Activated T-helper 17 cell treated with anti-CD3 and anti-CD28 coated beads, Interleukin-2, amount 50 U/mL, for 72 hours (primary cell): Measurements from ENCODE around the gene CAPS. TPM values are rescaled to one million over a fixed set of nuclear protein-coding genes. Genes with fewer than 3 reads are reported as not detected.

Experiments
- ATAC-seq: fragments of 150-1000 bp; cut with Tn5 transposase; replicated peaks from 2 replicates; pipeline ENCODE4 v1.10.0; 2021; ENCODE audit warnings: mild to moderate bottlenecking, moderate library complexity
- H3K27ac Mint-ChIP-seq: one replicate; pipeline ENCODE4 v1.8.0; 2022; ENCODE audit warnings: mixed read lengths
- H3K27me3 Mint-ChIP-seq: one replicate; pipeline ENCODE4 v1.8.0; 2022; ENCODE audit warnings: mixed read lengths
- H3K36me3 Mint-ChIP-seq: one replicate; pipeline ENCODE4 v1.8.0; 2022; ENCODE audit warnings: low read depth, mild to moderate bottlenecking, mixed read lengths
- H3K4me1 Mint-ChIP-seq: one replicate; pipeline ENCODE4 v1.8.0; 2022; ENCODE audit warnings: mixed read lengths
- H3K4me3 Mint-ChIP-seq: one replicate; pipeline ENCODE4 v1.8.0; 2022; ENCODE audit warnings: mild to moderate bottlenecking, mixed read lengths
- H3K9me3 Mint-ChIP-seq: one replicate; pipeline ENCODE4 v1.8.0; 2022; ENCODE audit warnings: mixed read lengths
- total RNA-seq, 2 donors: library from RNA; stranded (reverse); gene quantifications; one replicate each; pipeline ENCODE4 v1.2.3, GENCODE V29; 2022

Gene CAPS
- total RNA-seq, 2 donors from 2014 or later: 3.8 to 5.1 TPM

DNA sequence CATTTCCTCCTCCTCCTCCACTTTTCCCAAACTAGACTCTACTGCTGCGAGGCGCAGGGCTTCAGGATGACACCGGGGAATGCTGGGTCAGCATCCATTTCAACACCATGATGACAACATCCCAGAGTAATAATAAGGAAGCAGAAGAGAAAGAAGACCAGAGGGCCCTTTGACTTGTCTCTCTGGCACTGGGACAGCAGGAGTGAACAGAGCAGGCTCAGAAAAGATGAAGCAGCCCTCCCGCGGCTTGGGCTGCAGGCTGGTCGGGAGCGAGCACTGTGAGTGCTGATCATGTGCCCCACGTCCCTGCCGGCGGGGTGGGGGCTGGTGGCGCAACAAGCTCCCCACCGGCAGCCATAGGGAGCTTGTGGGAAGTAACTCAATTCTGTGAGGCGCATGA, 33.4 kb downstream of the CAPS start:
- H3K4me1 Mint-ChIP-seq: peaks cover 48% of the 10 kb centered on the region
- ATAC-seq: no peak
- peak overlapping the region; percentile 79 for H3K4me3 Mint-ChIP-seq
- no peaks in the 10 kb centered on the region for H3K27me3 Mint-ChIP-seq
- peak overlapping the region; percentile 94 for H3K27ac Mint-ChIP-seq
- peaks cover 61% of the 10 kb centered on the region for H3K36me3 Mint-ChIP-seq
- no peaks in the 10 kb centered on the region for H3K9me3 Mint-ChIP-seq

DNA sequence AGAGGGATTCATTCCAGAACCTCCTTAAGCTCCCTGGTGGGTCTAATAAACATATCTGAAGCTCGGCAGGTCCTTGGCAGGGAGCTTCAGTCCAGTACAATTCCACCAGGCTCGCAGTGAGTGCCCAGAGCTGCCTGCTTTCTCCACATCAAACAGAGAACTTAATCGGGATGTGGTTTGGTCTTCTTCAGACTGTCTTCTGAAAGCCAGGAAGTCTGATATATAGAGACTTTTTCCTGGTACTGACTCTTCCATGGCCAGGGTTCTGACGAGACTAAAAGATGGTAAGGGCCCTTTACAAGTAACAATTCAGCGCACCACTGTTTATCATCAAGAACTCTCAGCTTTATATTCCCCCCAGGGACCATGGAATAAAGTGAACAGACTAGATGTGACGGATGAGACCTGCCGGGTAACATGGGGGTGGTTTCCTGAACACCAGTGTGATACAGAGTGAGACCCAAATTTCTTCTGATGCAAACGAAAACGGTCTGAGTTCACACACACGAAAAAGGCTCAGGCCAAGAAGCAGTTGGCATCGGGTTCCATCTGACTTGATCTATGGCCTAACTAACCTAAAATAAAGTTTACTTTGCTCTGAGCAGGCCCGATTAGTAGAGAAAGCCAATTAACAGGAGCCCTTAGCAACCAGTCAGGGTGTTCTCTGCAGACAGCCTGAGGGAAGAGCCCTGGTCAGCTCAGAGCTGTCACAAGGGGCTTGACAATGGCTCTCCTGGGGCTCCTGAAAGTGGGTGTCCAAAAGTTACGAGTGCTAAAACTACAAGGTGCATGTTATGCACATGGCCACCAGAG, 34.9 kb downstream of the CAPS start:
- Mint-ChIP-seq H3K27ac (peak overlapping the region; percentile 94), H3K27me3 (no peaks in the 10 kb centered on the region), H3K36me3 (peaks cover 63% of the 10 kb centered on the region), H3K4me1 (peaks cover 60% of the 10 kb centered on the region), H3K4me3 (peak overlapping the region; percentile 79), H3K9me3 (no peaks in the 10 kb centered on the region)
- ATAC-seq: peak; percentile 56

DNA sequence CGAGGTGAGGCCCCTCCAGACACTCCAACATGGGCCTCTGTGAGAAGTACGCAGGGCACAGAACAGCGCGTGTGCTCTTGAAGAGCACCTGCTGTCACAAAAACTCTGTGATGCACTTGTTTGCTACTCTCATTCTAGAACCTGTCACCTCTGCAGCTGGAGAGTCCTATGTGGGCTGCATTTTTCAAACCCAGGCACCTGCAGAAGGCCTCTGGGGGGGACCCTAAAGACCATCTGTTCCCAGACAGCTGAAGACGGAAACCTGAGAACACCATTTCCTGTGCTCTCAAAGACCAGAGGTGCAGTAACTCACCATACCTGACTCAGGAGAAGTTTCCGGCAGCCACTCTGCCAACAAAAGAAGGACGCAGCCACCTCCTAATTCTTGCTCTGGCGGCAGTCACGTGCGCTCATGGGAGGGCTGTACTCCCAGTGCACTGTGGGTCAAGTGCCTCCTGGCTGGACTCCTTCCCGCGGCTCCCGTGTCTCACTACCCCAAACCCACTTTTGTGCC, 35.8 kb downstream of the CAPS start:
- peak; percentile 53 for ATAC-seq
- Mint-ChIP-seq H3K27me3 (no peaks in the 10 kb centered on the region), H3K4me3 (peak overlapping the region; percentile 79), H3K4me1 (peaks cover 66% of the 10 kb centered on the region), H3K9me3 (no peaks in the 10 kb centered on the region), H3K36me3 (peaks cover 69% of the 10 kb centered on the region), H3K27ac (peak overlapping the region; percentile 94)

DNA sequence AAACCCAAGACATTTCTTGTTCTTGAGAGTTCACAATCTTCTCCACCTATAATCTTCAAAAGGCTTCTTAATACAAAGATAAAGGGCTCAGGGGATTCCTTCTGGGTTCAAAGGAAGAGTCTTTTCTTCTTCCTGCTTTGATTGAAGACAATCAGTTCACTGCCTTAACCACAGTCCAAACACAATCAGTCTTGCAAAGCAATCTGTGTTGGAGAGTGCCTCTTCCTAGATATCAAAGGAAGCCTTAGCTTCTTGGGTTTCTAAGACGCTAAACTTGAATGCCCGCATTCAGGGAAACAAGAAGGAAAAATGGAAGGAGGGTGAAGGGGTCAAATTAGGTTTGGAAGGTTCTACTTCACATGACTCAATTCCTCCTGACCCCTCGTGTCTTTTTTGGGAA, 36.7 kb downstream of the CAPS start:
- Mint-ChIP-seq H3K9me3 (no peaks in the 10 kb centered on the region), H3K27ac (peak overlapping the region; percentile 94), H3K4me3 (peak overlapping the region; percentile 79), H3K27me3 (no peaks in the 10 kb centered on the region), H3K36me3 (peaks cover 63% of the 10 kb centered on the region), H3K4me1 (peaks cover 60% of the 10 kb centered on the region)
- ATAC-seq: no peak

DNA sequence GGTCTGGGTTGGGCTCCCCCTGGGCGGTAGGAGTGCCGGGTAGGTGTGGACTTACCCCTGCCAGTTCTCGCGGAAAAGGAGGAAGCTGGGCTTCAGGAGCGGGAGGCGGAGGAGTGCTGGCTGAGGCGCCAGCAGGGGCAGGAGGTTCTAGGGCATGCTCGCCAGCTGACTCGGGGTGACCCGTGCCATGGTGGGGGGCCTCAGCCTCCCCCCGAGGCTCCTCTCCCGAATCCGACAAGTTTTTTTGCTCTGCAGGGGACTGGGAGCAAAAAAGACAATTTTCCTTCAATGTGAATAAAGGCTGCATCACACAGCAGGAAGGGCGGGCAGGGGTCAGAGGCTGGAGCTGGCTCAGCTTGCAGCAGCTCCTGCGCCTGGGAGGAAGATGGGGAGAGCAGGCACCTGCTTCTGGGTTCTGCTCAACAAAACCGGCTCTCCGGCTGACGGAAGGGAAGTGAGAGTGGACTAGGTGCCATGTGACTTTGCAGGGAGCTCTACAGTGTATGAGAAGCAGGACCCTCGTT, 37.3 kb downstream of the CAPS start:
- ATAC-seq: no peak
- H3K27ac Mint-ChIP-seq: peak overlapping the region; percentile 94
- peaks cover 58% of the 10 kb centered on the region for H3K36me3 Mint-ChIP-seq
- H3K4me3 Mint-ChIP-seq: peak overlapping the region; percentile 79
- H3K4me1 Mint-ChIP-seq: peaks cover 64% of the 10 kb centered on the region
- no peaks in the 10 kb centered on the region for H3K27me3 Mint-ChIP-seq
- H3K9me3 Mint-ChIP-seq: no peaks in the 10 kb centered on the region

DNA sequence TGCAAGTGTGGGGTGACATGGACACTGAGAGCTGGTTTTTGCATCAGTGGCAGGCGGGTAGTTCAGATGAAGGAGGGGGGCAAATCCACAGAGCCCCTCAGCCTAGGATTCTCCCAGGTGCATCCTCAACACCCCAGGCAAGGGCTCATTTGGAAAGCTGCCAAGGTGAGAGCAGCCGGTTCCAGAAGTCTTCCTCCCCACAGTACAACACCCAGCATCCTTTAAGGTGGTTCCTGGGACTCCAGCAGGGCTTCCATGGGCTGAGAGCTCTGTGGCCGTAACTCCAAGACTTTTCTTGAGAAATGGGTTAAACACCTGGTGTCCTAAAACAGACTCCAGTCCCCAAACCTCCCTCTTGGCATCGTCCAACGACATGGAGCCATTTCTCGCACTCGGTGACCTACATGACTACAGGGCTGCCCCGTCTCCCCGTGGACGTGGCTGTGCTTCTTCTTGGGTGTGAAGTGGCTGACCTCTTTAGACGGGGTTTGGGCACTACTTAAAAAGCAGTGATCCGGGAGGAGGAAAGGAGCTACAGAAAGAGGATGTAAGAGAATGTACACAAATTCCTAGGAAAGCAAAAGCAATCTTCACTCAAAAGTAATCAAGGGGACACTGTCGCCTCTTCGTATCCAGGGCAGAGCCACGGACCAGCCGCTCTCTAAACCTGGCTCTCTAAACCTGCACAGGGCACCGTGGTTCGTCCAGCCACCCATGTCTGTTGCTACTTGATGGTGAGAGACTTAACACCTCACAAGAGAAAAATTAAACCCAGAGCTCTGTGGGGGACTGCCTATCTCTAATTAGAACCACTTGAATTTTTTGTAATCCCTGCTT, 38.4 kb downstream of the CAPS start:
- Mint-ChIP-seq H3K27ac (peak overlapping the region; percentile 94), H3K9me3 (no peaks in the 10 kb centered on the region), H3K36me3 (peaks cover 63% of the 10 kb centered on the region), H3K4me3 (peak overlapping the region; percentile 84), H3K4me1 (peaks cover 65% of the 10 kb centered on the region), H3K27me3 (no peaks in the 10 kb centered on the region)
- ATAC-seq: no peak

DNA sequence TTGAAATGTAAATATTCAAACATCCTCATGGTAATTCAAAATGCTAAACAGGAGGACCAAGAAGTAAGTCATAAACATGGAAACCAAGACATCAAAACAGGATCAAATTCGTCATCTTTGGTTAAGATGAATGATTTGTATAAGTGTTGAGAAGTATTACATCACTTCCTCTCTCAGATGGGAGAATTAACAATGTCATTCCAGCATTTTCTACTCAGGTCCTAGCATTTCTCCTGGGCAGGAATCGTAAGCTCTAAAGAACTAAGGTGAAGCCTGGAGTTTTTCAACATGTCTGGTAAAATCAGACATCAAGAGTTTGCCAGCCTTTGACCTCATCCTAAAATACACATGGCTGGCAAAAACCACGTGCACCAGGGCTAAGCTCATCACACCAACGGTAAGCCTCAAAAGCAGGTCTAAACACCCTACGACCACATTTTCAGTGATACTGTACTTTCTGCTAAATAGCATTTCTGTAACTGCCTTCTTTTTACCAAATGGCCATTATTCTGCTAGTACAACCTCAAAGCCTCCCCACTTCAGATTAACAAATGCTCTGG, 39.1 kb downstream of the CAPS start:
- ATAC-seq: peak; percentile 36
- H3K27me3 Mint-ChIP-seq: no peaks in the 10 kb centered on the region
- H3K27ac Mint-ChIP-seq: peak overlapping the region; percentile 94
- no peaks in the 10 kb centered on the region for H3K9me3 Mint-ChIP-seq
- peaks cover 63% of the 10 kb centered on the region for H3K4me1 Mint-ChIP-seq
- H3K36me3 Mint-ChIP-seq: peaks cover 60% of the 10 kb centered on the region
- H3K4me3 Mint-ChIP-seq: peak overlapping the region; percentile 84

DNA sequence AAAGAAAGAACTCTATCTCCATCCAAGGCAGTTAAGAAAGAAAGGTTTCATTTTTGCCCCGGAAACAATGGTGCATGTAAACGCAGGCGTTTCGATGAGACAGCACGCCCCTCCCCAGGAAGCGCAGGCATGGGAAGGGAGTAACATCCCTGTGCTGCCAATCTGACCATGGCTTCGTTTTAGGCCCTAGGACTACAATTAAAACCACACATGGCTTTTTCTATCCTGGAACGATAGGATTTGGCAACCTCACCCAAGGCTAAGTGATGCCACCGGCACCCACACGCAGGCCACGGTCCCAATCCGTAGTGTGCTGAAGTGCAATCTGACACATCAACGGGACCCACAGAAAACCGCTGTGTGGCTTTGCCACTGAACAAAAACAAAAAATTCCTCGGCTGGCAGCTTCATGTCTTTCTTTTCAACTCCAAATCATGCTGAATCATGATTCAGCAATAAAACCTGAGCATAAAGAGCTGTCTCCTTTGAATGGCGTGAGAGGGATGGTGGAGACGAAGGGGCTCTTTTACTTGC, 39.7 kb downstream of the CAPS start:
- Mint-ChIP-seq H3K4me1 (peaks cover 61% of the 10 kb centered on the region), H3K4me3 (peak overlapping the region; percentile 84), H3K36me3 (peaks cover 57% of the 10 kb centered on the region), H3K27me3 (no peaks in the 10 kb centered on the region), H3K27ac (peak overlapping the region; percentile 94), H3K9me3 (no peaks in the 10 kb centered on the region)
- ATAC-seq: peak; percentile 66

DNA sequence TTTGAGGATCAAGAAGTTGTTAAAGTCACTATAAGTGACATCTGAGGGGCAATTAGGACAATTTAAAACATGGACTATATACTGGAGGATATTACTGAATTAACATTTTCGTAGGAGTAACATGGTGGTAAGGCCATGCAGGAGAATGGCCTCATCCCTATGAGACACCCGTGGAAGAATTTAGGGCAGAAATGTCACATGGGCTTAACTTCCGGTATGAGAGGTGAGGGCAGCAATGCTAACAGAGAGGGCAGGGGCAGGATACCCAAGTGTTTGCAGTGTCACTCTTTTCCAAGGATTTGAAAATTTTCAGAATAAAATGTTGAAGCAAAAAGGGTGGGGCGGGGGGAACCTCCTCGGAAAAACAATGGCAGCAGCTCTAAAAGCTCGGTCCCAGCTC, 40.2 kb downstream of the CAPS start:
- Mint-ChIP-seq H3K9me3 (no peaks in the 10 kb centered on the region), H3K4me3 (peak overlapping the region; percentile 84), H3K27ac (peak overlapping the region; percentile 94), H3K27me3 (no peaks in the 10 kb centered on the region), H3K4me1 (peaks cover 56% of the 10 kb centered on the region), H3K36me3 (peaks cover 52% of the 10 kb centered on the region)
- no peak for ATAC-seq

- peak overlapping the region; percentile 94 for H3K27ac Mint-ChIP-seq
- peaks cover 40% of the 10 kb centered on the region for H3K36me3 Mint-ChIP-seq
- ATAC-seq: no peak
- peaks cover 48% of the 10 kb centered on the region for H3K4me1 Mint-ChIP-seq
- peak overlapping the region; percentile 84 for H3K4me3 Mint-ChIP-seq
- H3K27me3 Mint-ChIP-seq: no peaks in the 10 kb centered on the region
- H3K9me3 Mint-ChIP-seq: no peaks in the 10 kb centered on the region
Measured at GRCh38 chr19:5955636-5955935, 41.5 kb downstream of the CAPS start.

DNA sequence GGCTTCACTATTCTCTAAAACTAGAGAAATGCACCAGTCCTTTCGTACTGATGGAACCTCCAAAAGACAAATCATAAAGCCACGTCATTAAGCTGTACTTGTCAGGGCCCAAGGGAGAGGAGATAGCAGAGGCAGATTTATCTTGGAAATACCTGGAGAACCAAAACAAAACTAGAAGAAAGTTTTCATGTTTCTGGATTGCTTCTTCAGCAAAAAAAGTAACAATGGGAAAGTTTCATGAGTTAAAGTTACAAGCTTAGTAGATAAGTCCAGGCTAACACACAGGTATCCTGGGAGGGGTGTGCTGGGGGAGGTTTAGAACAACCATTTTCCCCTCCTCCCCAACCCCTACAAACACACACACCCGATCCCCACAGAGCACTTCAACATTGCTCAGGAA, 42.3 kb downstream of the CAPS start:
- Mint-ChIP-seq H3K36me3 (peaks cover 33% of the 10 kb centered on the region), H3K4me3 (no peak overlapping the region), H3K27me3 (no peaks in the 10 kb centered on the region), H3K9me3 (no peaks in the 10 kb centered on the region), H3K4me1 (peaks cover 46% of the 10 kb centered on the region), H3K27ac (peak overlapping the region; percentile 94)
- ATAC-seq: no peak

DNA sequence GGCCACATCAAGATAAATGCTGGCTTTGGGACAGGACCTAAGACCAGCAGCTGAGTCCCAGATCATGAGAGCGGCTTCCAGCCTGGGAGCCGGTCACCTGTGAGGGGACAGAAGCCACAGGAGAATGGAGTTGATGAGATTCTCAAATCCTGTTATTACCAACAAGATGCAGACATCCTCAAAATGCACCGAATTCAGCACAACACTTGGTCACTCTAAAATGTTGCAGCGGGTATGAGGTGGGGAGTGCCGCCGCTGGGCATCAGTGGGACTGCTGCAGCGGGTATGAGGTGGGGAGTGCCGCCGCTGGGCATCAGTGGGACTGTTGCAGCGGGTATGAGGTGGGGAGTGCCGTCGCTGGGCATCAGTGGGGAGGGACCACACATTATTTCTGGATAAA, 42.7 kb downstream of the CAPS start:
- Mint-ChIP-seq H3K36me3 (peaks cover 30% of the 10 kb centered on the region), H3K4me3 (no peak overlapping the region), H3K9me3 (no peaks in the 10 kb centered on the region), H3K27me3 (no peaks in the 10 kb centered on the region), H3K27ac (peak overlapping the region; percentile 94), H3K4me1 (peaks cover 45% of the 10 kb centered on the region)
- no peak for ATAC-seq

DNA sequence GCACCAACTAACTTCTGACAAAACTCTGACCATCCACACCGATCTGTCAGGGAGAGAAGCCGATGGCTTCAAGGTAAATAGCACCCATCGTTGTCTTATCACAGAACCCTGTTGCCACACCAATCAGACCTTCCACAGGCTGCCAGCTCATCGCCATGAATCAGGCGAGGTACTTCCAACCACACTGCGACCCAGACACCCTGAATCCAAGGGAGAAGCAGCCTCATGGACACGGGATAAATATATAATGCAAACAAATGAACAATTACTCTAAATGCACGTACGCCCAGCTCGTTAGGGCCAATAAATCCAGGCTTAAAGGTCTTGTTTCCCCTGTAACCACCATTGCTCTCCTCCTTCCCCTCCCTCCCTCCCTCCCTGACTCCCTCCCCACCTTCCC, 43.1 kb downstream of the CAPS start:
- H3K4me3 Mint-ChIP-seq: no peak overlapping the region
- H3K36me3 Mint-ChIP-seq: peaks cover 34% of the 10 kb centered on the region
- H3K27ac Mint-ChIP-seq: peak overlapping the region; percentile 94
- H3K27me3 Mint-ChIP-seq: no peaks in the 10 kb centered on the region
- peaks cover 47% of the 10 kb centered on the region for H3K4me1 Mint-ChIP-seq
- H3K9me3 Mint-ChIP-seq: no peaks in the 10 kb centered on the region
- no peak for ATAC-seq
